ENCODE results near the gene ZNF668. TPM values are rescaled to one million over a fixed set of nuclear protein-coding genes. Genes with fewer than 3 reads are reported as not detected.

ZNF668 gene
- total and polyA plus RNA-seq, 7 donors: 4.8 to 12.5 (median 6.4) TPM

DNA sequence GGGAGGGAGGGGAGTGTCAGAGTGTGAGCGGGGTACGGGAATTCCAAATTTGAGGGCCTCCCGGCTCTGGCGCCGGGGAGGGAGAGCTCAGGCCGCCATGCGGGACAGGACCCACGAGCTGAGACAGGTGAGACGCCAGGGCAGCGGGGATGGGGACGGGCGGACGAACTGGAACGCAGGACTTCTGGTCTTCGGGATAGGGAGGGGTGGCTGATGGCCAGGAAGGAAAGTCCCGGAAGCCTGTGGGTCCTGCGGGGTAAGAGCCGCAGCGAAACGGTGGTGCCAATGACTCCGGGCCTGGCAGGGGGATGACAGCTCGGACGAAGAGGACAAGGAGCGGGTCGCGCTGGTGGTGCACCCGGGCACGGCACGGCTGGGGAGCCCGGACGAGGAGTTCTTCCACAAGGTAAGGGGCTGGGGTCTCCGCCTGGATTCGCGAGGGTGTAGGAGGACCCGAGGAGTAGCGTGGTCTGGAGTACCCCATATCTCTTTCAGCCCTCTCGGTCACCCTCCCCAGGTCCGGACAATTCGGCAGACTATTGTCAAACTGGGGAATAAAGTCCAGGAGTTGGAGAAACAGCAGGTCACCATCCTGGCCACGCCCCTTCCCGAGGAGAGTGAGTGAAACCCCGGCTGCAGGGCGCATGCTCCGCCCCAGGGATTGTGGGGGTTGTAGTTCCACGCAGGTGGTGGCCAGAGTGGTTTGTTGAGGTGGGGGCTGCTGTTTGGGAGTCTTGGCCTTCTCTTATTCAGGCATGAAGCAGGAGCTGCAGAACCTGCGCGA is 40.1 kb downstream of the ZNF668 start:
- peaks cover 8 to 39% (median 18%) of the 10 kb centered on the region in 4 donors for H3K36me3 ChIP-seq
- H3K27ac ChIP-seq: peak overlapping the region; percentile 87 to 98 (median 94)
- H3K27me3 ChIP-seq: no peaks in the 10 kb centered on the region
- peak overlapping the region; percentile 79 to 98 (median 96) for H3K4me3 ChIP-seq
- 1% methylated on average over 47 of the region's 47 CpGs for WGBS, 2 donors
- H3K9me3 ChIP-seq: no peaks in the 10 kb centered on the region
- DNase-seq: peak; percentile 96
- intact Hi-C loops (cut with DNase I): loop anchor here (1.0 to 2.0 kb wide), 2 partner anchors 40 to 109 kb away; partner anchors contain the start of genes ZNF646 and ZNF668
- TF ChIP-seq EP300 (IDR thresholded peaks at IDR 0.05) (no peak), POLR2A (IDR thresholded peaks at IDR 0.05) (peak in 1 of 2 donors; percentile 45), POLR2AphosphoS5 (IDR thresholded peaks at IDR 0.05) (peak; percentile 59 to 90 (median 75))
- H3K4me1 ChIP-seq: peaks cover 0 to 29% (median 18%) of the 10 kb centered on the region in 4 donors

DNA sequence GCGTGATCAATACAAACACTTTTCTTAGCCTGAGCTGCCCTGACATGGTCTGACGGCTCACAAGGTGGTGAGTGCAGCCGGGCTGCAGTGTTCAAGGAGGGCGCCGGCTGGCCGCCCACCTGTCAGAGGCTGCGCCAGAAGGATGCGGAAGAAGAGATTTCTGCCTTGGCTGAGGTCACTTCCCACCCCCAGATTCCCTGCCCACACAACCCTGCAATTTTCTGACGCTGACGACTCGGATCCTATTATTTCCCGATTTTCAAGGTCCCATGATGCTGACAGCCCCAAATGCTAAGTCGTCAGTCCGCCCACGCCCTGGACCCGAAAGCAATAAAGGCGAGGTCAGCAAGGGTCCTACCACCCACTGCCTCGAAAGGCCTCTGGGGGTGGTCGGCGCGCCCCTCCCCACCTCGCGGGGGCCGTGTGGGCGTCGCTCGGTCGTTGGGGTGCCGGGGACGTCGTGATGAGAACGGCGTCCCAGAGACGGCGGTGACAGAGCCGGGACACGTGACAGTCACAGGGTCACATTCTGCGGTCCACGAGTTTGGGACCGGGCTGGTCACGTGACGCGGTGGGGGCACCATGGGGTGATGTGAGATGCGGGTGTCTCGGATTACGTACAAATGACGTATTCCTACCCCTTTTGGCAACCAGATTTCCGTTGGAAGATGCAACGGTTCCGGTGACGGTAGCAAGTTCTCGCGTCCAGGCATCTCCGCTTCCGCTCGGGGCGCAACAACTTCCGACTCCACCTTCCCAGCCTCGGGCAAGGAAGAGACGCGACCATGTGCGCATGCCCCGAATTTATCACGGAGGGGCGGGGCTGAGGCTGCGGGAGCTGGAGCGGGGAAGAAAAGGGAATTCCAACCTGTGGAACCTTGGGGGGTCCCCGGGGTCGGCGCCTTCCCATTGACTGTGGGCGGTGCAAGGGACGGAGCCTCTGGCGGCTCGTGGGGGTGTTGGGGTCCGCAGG is 41.0 kb downstream of the ZNF668 start, which contains the start of gene STX4:
Gene STX4 (plus strand): TSS at position 823 of the 973 bp plus-strand sequence. CDS start 248 bp downstream, outside the sequence.
- H3K36me3 ChIP-seq: peaks cover 0 to 30% (median 9%) of the 10 kb centered on the region in 4 donors
- 1% methylated on average over 75 of the region's 75 CpGs for WGBS, 2 donors
- peak within 1 kb of the TSS; percentile 87 to 98 (median 94) for H3K27ac ChIP-seq
- H3K27me3 ChIP-seq: no peaks in the 10 kb centered on the region
- H3K9me3 ChIP-seq: no peaks in the 10 kb centered on the region
- intact Hi-C loops (cut with DNase I): loop anchor here (1.0 to 2.0 kb wide), 3 partner anchors 36 to 110 kb away; partner anchors contain the start of genes ZNF646 and ZNF668
- peak in 2 of 4 donors; percentile 74 to 86 for TF ChIP-seq EP300 (IDR thresholded peaks at IDR 0.05)
- peak in 1 of 2 donors; percentile 44 for TF ChIP-seq POLR2A (IDR thresholded peaks at IDR 0.05)
- TF ChIP-seq, protein P1, sequence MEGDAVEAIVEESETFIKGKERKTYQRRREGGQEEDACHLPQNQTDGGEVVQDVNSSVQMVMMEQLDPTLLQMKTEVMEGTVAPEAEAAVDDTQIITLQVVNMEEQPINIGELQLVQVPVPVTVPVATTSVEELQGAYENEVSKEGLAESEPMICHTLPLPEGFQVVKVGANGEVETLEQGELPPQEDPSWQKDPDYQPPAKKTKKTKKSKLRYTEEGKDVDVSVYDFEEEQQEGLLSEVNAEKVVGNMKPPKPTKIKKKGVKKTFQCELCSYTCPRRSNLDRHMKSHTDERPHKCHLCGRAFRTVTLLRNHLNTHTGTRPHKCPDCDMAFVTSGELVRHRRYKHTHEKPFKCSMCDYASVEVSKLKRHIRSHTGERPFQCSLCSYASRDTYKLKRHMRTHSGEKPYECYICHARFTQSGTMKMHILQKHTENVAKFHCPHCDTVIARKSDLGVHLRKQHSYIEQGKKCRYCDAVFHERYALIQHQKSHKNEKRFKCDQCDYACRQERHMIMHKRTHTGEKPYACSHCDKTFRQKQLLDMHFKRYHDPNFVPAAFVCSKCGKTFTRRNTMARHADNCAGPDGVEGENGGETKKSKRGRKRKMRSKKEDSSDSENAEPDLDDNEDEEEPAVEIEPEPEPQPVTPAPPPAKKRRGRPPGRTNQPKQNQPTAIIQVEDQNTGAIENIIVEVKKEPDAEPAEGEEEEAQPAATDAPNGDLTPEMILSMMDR (IDR thresholded peaks at IDR 0.05): no peak
- TF ChIP-seq POLR2AphosphoS5 (IDR thresholded peaks at IDR 0.05): peak; percentile 56 to 86 (median 76)
- DNase-seq: peak; percentile 99
- peaks cover 0 to 29% (median 18%) of the 10 kb centered on the region in 4 donors for H3K4me1 ChIP-seq
- H3K4me3 ChIP-seq: peak within 1 kb of the TSS; percentile 79 to 98 (median 96)

DNA sequence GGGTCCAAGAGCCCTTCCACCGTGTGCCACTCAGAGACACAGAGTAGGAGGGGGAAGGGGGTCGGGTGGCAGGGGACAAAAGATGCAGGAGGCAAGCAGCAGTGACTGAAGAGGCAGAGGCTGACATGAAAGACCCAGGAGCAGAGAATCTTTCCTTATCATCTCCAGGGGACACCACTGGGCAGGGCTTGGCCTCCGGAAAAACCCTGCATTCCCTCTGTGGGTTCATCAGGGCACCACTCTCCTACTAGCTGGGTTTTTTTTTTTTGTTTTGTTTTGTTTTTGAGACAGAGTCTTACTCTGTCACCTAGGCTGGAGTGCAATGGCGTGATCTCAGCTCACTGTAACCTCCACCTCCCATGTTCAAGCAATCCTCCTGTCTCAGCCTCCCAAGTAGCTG is 42.8 kb downstream of the ZNF668 start:
- Histone ChIP-seq H3K9me3 (no peaks in the 10 kb centered on the region), H3K4me3 (no peak overlapping the region), H3K27ac (no peak overlapping the region), H3K36me3 (peaks cover 0 to 17% (median 4%) of the 10 kb centered on the region in 4 donors), H3K4me1 (peaks cover 0 to 28% (median 18%) of the 10 kb centered on the region in 4 donors), H3K27me3 (no peaks in the 10 kb centered on the region)
- 89 to 91% methylated on average over 4 of the region's 4 CpGs for WGBS, 2 donors
- TF ChIP-seq EP300 (IDR thresholded peaks at IDR 0.05) (no peak), POLR2AphosphoS5 (IDR thresholded peaks at IDR 0.05) (no peak), POLR2A (IDR thresholded peaks at IDR 0.05) (no peak)
- TF ChIP-seq, protein P1 (IDR thresholded peaks at IDR 0.05): no peak
- DNase-seq: no peak
- intact Hi-C loops (cut with DNase I): no loop called here

DNA sequence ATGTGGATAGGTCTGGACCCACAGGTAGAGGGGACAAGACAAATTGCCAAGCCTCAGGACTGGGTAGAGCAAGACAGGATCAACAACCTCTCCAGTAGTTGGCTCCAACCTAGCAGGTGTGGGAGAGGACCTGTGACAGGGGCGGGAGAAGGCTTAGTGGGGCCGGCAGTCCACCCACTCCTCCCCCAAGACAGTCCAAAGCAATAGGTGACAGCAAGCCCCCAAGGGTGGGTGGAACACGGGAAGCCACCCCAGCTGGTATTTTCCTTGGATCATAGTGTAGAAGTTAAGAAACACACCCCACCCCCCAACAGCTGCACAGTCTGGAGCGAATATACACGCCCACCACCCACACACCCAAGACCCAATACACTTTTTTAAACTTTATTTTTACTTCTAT is 44.8 kb downstream of the ZNF668 start:
- H3K27me3 ChIP-seq: no peaks in the 10 kb centered on the region
- no peaks in the 10 kb centered on the region for H3K36me3 ChIP-seq
- H3K4me1 ChIP-seq: peaks cover 0 to 12% (median 9%) of the 10 kb centered on the region in 4 donors
- TF ChIP-seq, protein P1 (IDR thresholded peaks at IDR 0.05): no peak
- TF ChIP-seq POLR2AphosphoS5 (IDR thresholded peaks at IDR 0.05) (no peak), EP300 (IDR thresholded peaks at IDR 0.05) (no peak), POLR2A (IDR thresholded peaks at IDR 0.05) (no peak)
- H3K4me3 ChIP-seq: no peak overlapping the region
- 92% methylated on average over 5 of the region's 5 CpGs for WGBS, 2 donors
- no peaks in the 10 kb centered on the region for H3K9me3 ChIP-seq
- intact Hi-C loops (cut with DNase I): no loop called here
- no peak overlapping the region for H3K27ac ChIP-seq
- no peak for DNase-seq

Data from sigmoid colon (tissue), 7 donors.